ENCODE measurements around the gene CDCP1. TPM values are rescaled to one million over a fixed set of nuclear protein-coding genes. Genes with fewer than 3 reads are reported as not detected.
"Not testable (repeated sequence)": the region's sequence is repeated elsewhere in the genome, so short reads cannot be mapped to it uniquely, and the experiment has no call there.

CDCP1 gene
- total and polyA plus RNA-seq, 4 donors = 1.6 to 20.7 (median 4.2) TPM

- WGBS, 2 donors = 67 to 69% methylated on average over 7 of the region's 7 CpGs
- no peak for TF ChIP-seq CTCF (IDR thresholded peaks at IDR 0.05; ENCODE audit: control extremely low read depth, extremely low read depth)
- H3K9ac ChIP-seq (ENCODE audit: insufficient read depth in 1 of 2, low read length in 2 of 2) = no peak overlapping the region
- no peaks in the 10 kb centered on the region for H3K9me3 ChIP-seq (ENCODE audit: control insufficient read depth in 4 of 4, insufficient read depth in 3 of 4, low read length in 3 of 4)
- H3K4me3 ChIP-seq = no peak overlapping the region
- H3K27me3 ChIP-seq (ENCODE audit: control insufficient read depth in 3 of 3, insufficient read depth in 3 of 3, low read length in 2 of 3) = peaks cover 0 to 2% (median 0%) of the 10 kb centered on the region in 3 donors
- peak overlapping the region in 1 of 2 donors; percentile 15 for H3K27ac ChIP-seq (ENCODE audit: low read depth in 1 of 2, low read length in 1 of 2)
- H3K36me3 ChIP-seq (ENCODE audit: control insufficient read depth in 4 of 4, insufficient read depth in 4 of 4, low read length in 4 of 4) = no peaks in the 10 kb centered on the region
- ATAC-seq (ENCODE audit: insufficient read depth, low FRiP score) (no peak), DNase-seq (peak in 1 of 3 donors; percentile 18)
- peaks cover 0 to 10% (median 3%) of the 10 kb centered on the region in 5 donors for H3K4me1 ChIP-seq (ENCODE audit: control insufficient read depth in 5 of 5, insufficient read depth in 5 of 5, low read length in 5 of 5)
Observed at GRCh38 chr3:45055411-45056143, 90.6 kb downstream of the CDCP1 start.

- DNase-seq (no peak), ATAC-seq (ENCODE audit: insufficient read depth, low FRiP score) (no peak)
- Histone ChIP-seq H3K27ac (ENCODE audit: low read depth in 1 of 2, low read length in 1 of 2) (no peak overlapping the region), H3K9ac (ENCODE audit: insufficient read depth in 1 of 2, low read length in 2 of 2) (no peak overlapping the region), H3K9me3 (ENCODE audit: control insufficient read depth in 4 of 4, insufficient read depth in 3 of 4, low read length in 3 of 4) (no peaks in the 10 kb centered on the region), H3K4me3 (no peak overlapping the region), H3K36me3 (ENCODE audit: control insufficient read depth in 4 of 4, insufficient read depth in 4 of 4, low read length in 4 of 4) (no peaks in the 10 kb centered on the region), H3K4me1 (ENCODE audit: control insufficient read depth in 5 of 5, insufficient read depth in 5 of 5, low read length in 5 of 5) (peaks cover 0 to 10% (median 3%) of the 10 kb centered on the region in 5 donors), H3K27me3 (ENCODE audit: control insufficient read depth in 3 of 3, insufficient read depth in 3 of 3, low read length in 2 of 3) (peaks cover 0 to 4% (median 0%) of the 10 kb centered on the region in 3 donors)
- TF ChIP-seq CTCF (IDR thresholded peaks at IDR 0.05; ENCODE audit: control extremely low read depth, extremely low read depth) = no peak
- 32 to 34% methylated on average over 2 of the region's 2 CpGs for WGBS, 2 donors
Observed at GRCh38 chr3:45055032-45055410, 91.2 kb downstream of the CDCP1 start.

- Histone ChIP-seq H3K27ac (ENCODE audit: low read depth in 1 of 2, low read length in 1 of 2) (no peak overlapping the region), H3K9ac (ENCODE audit: insufficient read depth in 1 of 2, low read length in 2 of 2) (no peak overlapping the region)
- WGBS, 2 donors = 59 to 69% methylated on average over 3 of the region's 3 CpGs
Observed at GRCh38 chr3:45054196-45054857, 91.9 kb downstream of the CDCP1 start.

GRCh38 chr3:45053805-45054195 lies 92.4 kb downstream of the CDCP1 start:
- not testable (repeated sequence) for H3K9me3 ChIP-seq (ENCODE audit: control insufficient read depth in 4 of 4, insufficient read depth in 3 of 4, low read length in 3 of 4); H3K27me3 ChIP-seq (ENCODE audit: control insufficient read depth in 3 of 3, insufficient read depth in 3 of 3, low read length in 2 of 3); H3K4me3 ChIP-seq; H3K27ac ChIP-seq (ENCODE audit: low read depth in 1 of 2, low read length in 1 of 2); H3K9ac ChIP-seq (ENCODE audit: insufficient read depth in 1 of 2, low read length in 2 of 2); H3K4me1 ChIP-seq (ENCODE audit: control insufficient read depth in 5 of 5, insufficient read depth in 5 of 5, low read length in 5 of 5); ATAC-seq (ENCODE audit: insufficient read depth, low FRiP score); H3K36me3 ChIP-seq (ENCODE audit: control insufficient read depth in 4 of 4, insufficient read depth in 4 of 4, low read length in 4 of 4); DNase-seq
- 26 to 44% methylated on average over 1 of the region's 1 CpG for WGBS, 2 donors

More at GRCh38 chr3:45054196-45054857, 91.9 kb downstream of the CDCP1 start:
- H3K9me3 ChIP-seq (ENCODE audit: control insufficient read depth in 4 of 4, insufficient read depth in 3 of 4, low read length in 3 of 4) = no peaks in the 10 kb centered on the region
- H3K36me3 ChIP-seq (ENCODE audit: control insufficient read depth in 4 of 4, insufficient read depth in 4 of 4, low read length in 4 of 4) = no peaks in the 10 kb centered on the region
- peaks cover 0 to 10% (median 3%) of the 10 kb centered on the region in 5 donors for H3K4me1 ChIP-seq (ENCODE audit: control insufficient read depth in 5 of 5, insufficient read depth in 5 of 5, low read length in 5 of 5)
- peak; percentile 25 to 53 (median 42) for DNase-seq
- TF ChIP-seq CTCF (IDR thresholded peaks at IDR 0.05; ENCODE audit: control extremely low read depth, extremely low read depth) = no peak
- ATAC-seq (ENCODE audit: insufficient read depth, low FRiP score) = no peak
- no peak overlapping the region for H3K4me3 ChIP-seq
- H3K27me3 ChIP-seq (ENCODE audit: control insufficient read depth in 3 of 3, insufficient read depth in 3 of 3, low read length in 2 of 3) = peaks cover 0 to 4% (median 0%) of the 10 kb centered on the region in 3 donors

Data from lung (tissue), 12 donors.